ENCODE results near the gene TTC7B. TPM values are rescaled to one million over a fixed set of nuclear protein-coding genes. Genes with fewer than 3 reads are reported as not detected.
A peak's percentile ranks its signal among the peaks of the same experiment; 100 is the strongest.

The TTC7B gene
- total and polyA plus RNA-seq, 7 donors: 18.9 to 97.0 (median 59.0) TPM

DNA sequence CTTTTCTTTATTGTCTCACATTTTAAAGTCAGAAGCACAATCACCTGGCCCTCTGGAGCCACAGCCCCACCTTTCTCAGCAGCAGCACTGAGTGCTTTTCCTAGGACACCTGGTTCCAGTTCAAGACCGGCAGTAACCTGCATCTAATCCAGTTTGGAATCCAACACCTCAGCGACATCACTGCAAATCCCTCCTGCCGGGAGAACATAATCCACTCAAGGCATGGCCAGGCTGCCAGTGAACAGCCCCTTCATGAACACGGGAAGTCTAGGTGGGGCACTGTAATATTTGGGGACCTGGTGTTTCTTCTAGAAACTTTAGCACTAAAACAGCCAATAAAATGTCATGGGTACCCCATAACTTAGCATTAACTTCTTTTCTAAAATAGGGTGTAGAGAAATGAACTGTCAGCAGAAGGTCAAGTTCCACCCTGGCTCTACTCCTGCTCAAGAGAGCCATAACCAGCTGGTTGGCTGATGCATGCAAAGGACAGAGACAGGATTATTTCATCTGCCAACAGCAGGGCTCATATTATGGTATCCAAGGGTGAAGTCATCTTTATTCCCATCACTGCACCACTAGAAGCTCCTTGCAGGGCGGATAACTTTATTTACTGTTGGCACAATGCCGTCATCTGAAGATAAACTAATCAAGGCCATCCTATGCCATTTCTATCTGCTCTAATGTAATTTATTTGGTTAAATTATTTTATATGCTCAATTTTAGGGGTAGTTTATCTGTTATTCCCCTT is 76.7 kb downstream of the TTC7B start:
- peak; percentile 96 to 97 (median 96) for ATAC-seq
- TF ChIP-seq, protein P1, sequence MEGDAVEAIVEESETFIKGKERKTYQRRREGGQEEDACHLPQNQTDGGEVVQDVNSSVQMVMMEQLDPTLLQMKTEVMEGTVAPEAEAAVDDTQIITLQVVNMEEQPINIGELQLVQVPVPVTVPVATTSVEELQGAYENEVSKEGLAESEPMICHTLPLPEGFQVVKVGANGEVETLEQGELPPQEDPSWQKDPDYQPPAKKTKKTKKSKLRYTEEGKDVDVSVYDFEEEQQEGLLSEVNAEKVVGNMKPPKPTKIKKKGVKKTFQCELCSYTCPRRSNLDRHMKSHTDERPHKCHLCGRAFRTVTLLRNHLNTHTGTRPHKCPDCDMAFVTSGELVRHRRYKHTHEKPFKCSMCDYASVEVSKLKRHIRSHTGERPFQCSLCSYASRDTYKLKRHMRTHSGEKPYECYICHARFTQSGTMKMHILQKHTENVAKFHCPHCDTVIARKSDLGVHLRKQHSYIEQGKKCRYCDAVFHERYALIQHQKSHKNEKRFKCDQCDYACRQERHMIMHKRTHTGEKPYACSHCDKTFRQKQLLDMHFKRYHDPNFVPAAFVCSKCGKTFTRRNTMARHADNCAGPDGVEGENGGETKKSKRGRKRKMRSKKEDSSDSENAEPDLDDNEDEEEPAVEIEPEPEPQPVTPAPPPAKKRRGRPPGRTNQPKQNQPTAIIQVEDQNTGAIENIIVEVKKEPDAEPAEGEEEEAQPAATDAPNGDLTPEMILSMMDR (IDR thresholded peaks at IDR 0.05): no peak
- H3K36me3 ChIP-seq (ENCODE audit: insufficient read depth in 1 of 2, low read depth in 1 of 2): peaks cover 0 to 1% of the 10 kb centered on the region in 2 donors
- WGBS, 3 donors: 27 to 39% (median 33%) methylated on average over 6 of the region's 6 CpGs
- H3K4me1 ChIP-seq: peaks cover 40% of the 10 kb centered on the region
- H3K4me3 ChIP-seq: peak overlapping the region; percentile 6
- no peaks in the 10 kb centered on the region for H3K27me3 ChIP-seq (ENCODE audit: insufficient read depth in 3 of 3, low read length in 2 of 3)
- peak overlapping the region; percentile 92 for H3K27ac ChIP-seq
- DNase-seq: peak in 1 of 2 donors; percentile 64
- H3K9me3 ChIP-seq: no peaks in the 10 kb centered on the region
- intact Hi-C loops (cut with DNase I): loop anchor here in 1 of 2 donors (5.0 kb wide), 1 partner anchor 37 kb away; no protein-coding TSS in a partner anchor

DNA sequence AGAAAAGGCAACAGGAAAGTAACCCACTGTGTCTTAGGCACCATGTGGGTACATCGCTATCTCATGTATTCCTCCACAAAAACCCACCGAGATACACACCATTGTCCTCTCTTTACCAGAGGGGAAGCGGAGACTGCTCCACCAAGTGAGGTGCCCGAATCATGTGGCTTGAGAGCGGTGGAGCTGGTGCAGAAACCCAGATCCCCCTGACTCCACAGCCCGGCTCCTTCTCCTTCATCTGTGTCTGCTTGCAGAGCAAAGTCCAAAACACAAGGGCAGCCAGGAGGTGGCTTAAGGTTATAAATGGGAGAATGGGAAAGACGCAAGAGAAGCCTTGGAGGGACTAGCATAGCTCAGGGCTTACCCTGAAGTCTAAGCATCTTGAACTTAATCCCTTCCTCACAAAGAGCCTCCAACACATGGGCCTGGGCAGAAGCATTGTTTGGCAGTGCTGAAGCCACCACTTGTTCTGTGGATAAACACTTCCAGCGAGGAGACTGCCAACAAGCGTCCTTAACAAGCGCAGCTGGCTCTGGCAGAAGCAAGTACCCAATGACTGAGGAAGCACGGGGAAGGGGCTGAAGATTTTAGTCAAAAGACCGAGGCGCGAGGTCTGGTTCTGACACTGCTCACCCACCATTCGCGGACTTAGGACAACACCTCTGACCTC is 83.0 kb downstream of the TTC7B start:
- Histone ChIP-seq H3K36me3 (ENCODE audit: insufficient read depth in 1 of 2, low read depth in 1 of 2) (peaks cover 0 to 13% of the 10 kb centered on the region in 2 donors), H3K27me3 (ENCODE audit: insufficient read depth in 3 of 3, low read length in 2 of 3) (no peaks in the 10 kb centered on the region), H3K27ac (peak overlapping the region; percentile 56), H3K4me1 (peaks cover 9% of the 10 kb centered on the region), H3K9me3 (no peaks in the 10 kb centered on the region), H3K4me3 (peak overlapping the region; percentile 26)
- TF ChIP-seq, protein P1 (IDR thresholded peaks at IDR 0.05): no peak
- ATAC-seq (peak; percentile 62 to 91 (median 84)), DNase-seq (no peak)
- 56 to 75% (median 57%) methylated on average over 16 of the region's 16 CpGs for WGBS, 3 donors
- intact Hi-C loops (cut with DNase I): no loop called here

DNA sequence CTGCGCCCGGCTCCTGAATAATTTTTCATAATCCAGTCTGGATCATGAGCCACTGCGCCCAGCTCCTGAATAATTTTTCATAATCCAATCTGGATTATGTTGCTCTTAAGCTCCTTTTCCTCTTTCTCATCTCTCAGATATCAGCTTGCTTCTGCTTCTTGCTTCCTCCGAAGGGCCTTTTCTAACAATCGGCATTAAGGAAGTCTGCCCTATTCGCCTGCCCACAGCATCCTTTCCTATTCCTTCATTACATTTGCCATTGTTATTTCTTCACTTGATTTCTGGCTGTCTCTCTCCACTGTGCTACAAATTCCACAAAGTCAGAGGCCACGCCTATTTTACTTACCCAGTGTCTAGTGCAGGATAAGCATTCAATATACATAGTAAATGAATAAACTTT is 83.5 kb downstream of the TTC7B start:
- H3K4me1 ChIP-seq: peaks cover 6% of the 10 kb centered on the region

DNA sequence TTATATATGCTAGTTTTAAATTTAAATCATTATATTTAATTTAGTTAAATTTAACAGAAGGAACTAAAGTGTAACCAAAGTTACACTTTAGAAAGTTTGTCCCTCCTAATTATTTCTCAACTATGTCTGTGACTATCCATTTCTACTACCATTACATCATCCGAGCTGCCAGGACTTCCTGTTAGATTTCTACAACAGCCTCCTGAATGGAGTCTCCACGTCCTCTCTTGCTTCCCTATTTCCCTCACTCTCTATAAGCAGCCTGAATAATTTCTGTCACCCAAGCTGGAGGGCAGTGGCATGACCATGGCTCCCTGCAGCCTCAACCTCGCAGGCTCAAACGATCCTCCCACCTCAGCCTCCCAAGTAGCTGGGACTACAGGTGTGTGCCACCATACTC is 84.1 kb downstream of the TTC7B start:
- Histone ChIP-seq H3K27ac (peak overlapping the region; percentile 56), H3K36me3 (ENCODE audit: insufficient read depth in 1 of 2, low read depth in 1 of 2) (peaks cover 0 to 13% of the 10 kb centered on the region in 2 donors), H3K27me3 (ENCODE audit: insufficient read depth in 3 of 3, low read length in 2 of 3) (no peaks in the 10 kb centered on the region), H3K4me1 (peaks cover 6% of the 10 kb centered on the region), H3K9me3 (no peaks in the 10 kb centered on the region), H3K4me3 (peak overlapping the region; percentile 26)
- intact Hi-C loops (cut with DNase I): no loop called here
- DNase-seq (no peak), ATAC-seq (peak in 1 of 4 donors; percentile 18)
- TF ChIP-seq, protein P1 (IDR thresholded peaks at IDR 0.05): no peak
- WGBS, 3 donors: 83 to 93% (median 88%) methylated on average over 4 of the region's 4 CpGs

More for the DNA sequence above, 83.5 kb downstream of the TTC7B start:
- H3K27ac ChIP-seq: peak overlapping the region; percentile 56
- intact Hi-C loops (cut with DNase I): no loop called here
- H3K36me3 ChIP-seq (ENCODE audit: insufficient read depth in 1 of 2, low read depth in 1 of 2): peaks cover 0 to 13% of the 10 kb centered on the region in 2 donors
- H3K4me3 ChIP-seq: peak overlapping the region; percentile 26
- no peak for ATAC-seq
- TF ChIP-seq, protein P1 (IDR thresholded peaks at IDR 0.05): no peak
- WGBS, 3 donors: 91 to 96% (median 93%) methylated on average over 7 of the region's 7 CpGs
- DNase-seq: no peak
- H3K9me3 ChIP-seq: no peaks in the 10 kb centered on the region
- H3K27me3 ChIP-seq (ENCODE audit: insufficient read depth in 3 of 3, low read length in 2 of 3): no peaks in the 10 kb centered on the region

All from psoas muscle (tissue), 8 donors.